ENCODE measurements around the gene STX16.
"Not testable (repeated sequence)": the region's sequence is repeated elsewhere in the genome, so short reads cannot be mapped to it uniquely, and the experiment has no call there.

Gene STX16

GRCh38 chr20:58637466-58638213 is 13.4 kb upstream of the STX16 start:
- DNase-seq: no peak

GRCh38 chr20:58638467-58639181 is 12.5 kb upstream of the STX16 start:
- DNase-seq: no peak

- DNase-seq: peak; percentile 15
Measured at GRCh38 chr20:58639182-58640146, 11.6 kb upstream of the STX16 start.

- peak; percentile 8 for DNase-seq
Measured at GRCh38 chr20:58640446-58640845, 10.6 kb upstream of the STX16 start.

GRCh38 chr20:58642441-58642840 is 8.6 kb upstream of the STX16 start:
- peak; percentile 11 for DNase-seq

GRCh38 chr20:58642896-58643295 is 8.2 kb upstream of the STX16 start:
- not testable (repeated sequence) for DNase-seq

- DNase-seq: peak; percentile 33
Measured at GRCh38 chr20:58645412-58645968, 5.6 kb upstream of the STX16 start.

- DNase-seq: peak; percentile 36
Measured at GRCh38 chr20:58646257-58646656, 4.8 kb upstream of the STX16 start.

GRCh38 chr20:58646703-58647102 is 4.4 kb upstream of the STX16 start:
- DNase-seq: peak; percentile 23

GRCh38 chr20:58647162-58647795 is 3.8 kb upstream of the STX16 start:
- DNase-seq: peak; percentile 15

GRCh38 chr20:58647796-58648501 is 3.1 kb upstream of the STX16 start:
- DNase-seq: peak; percentile 23

GRCh38 chr20:58648502-58648825 is 2.6 kb upstream of the STX16 start:
- DNase-seq: not testable (repeated sequence)

- DNase-seq: peak; percentile 44
Measured at GRCh38 chr20:58649288-58650180, 1.5 kb upstream of the STX16 start.

GRCh38 chr20:58650181-58650775 is 805 bp upstream of the STX16 start:
- DNase-seq: no peak

- DNase-seq: peak; percentile 91
Measured at GRCh38 chr20:58651559-58651945, 469 bp downstream of the STX16 start.

- DNase-seq: peak; percentile 92
Measured at GRCh38 chr20:58651946-58652605, 993 bp downstream of the STX16 start.

- peak; percentile 20 for DNase-seq
Measured at GRCh38 chr20:58652606-58653294, 1.7 kb downstream of the STX16 start.

- DNase-seq: no peak
Measured at GRCh38 chr20:58654337-58654736, 3.3 kb downstream of the STX16 start.
